Chondrocyte (in vitro differentiated cells): ENCODE measurements around the gene SEMA5A. TPM values are rescaled to one million over a fixed set of nuclear protein-coding genes. Genes with fewer than 3 reads are reported as not detected.

Experiments
- DNase-seq: peaks from one replicate; pipeline ENCODE4 v3.0.0; 2021; ENCODE audit warnings: mixed read lengths, low spot score
- H3K27ac Mint-ChIP-seq: one replicate; pipeline ENCODE4 v1.8.0; 2021; ENCODE audit warnings: mild to moderate bottlenecking, moderate library complexity, mixed read lengths; ENCODE audit not compliant: unreplicated experiment
- H3K27me3 Mint-ChIP-seq: 2 replicates; pipeline ENCODE4 v1.8.0; 2021; ENCODE audit warnings: low read depth, mixed read lengths
- H3K36me3 Mint-ChIP-seq: 2 replicates; pipeline ENCODE4 v1.8.0; 2021; ENCODE audit warnings: low read depth, mixed read lengths
- H3K4me1 Mint-ChIP-seq: 2 replicates; pipeline ENCODE4 v1.8.0; 2021; ENCODE audit warnings: low read depth, mild to moderate bottlenecking, mixed read lengths
- H3K4me3 Mint-ChIP-seq: one replicate; pipeline ENCODE4 v1.8.0; 2021; ENCODE audit warnings: mild to moderate bottlenecking, moderate library complexity, mixed read lengths; ENCODE audit not compliant: unreplicated experiment
- H3K9me3 Mint-ChIP-seq: 2 replicates; pipeline ENCODE4 v1.8.0; 2021; ENCODE audit warnings: low read depth, mixed read lengths
- CTCF ChIP-seq: fragments of 200-600 bp; sonication (generic); IDR thresholded peaks from 2 replicates; pipeline ENCODE4 v1.5.0; 2021; ENCODE audit warnings: antibody characterized with exemption, mild to moderate bottlenecking, moderate library complexity
- long read RNA-seq: library from polyadenylated mRNA; stranded (forward); transcript quantifications from one replicate; pipeline ENCODE4 v2.0.0, GENCODE V29; 2021
- total RNA-seq: library from RNA; stranded (reverse); gene quantifications from 3 replicates; pipeline ENCODE4 v1.2.1, GENCODE V29; 2021

Gene SEMA5A
- total RNA-seq, result 81.2 to 249 TPM (median 239 TPM) in 3 replicates
- long read RNA-seq, full-length matches to known transcripts, result 4 of 49 reads
- long read RNA-seq, partial matches to known transcripts, result 9 of 49 reads
- long read RNA-seq, other reads (novel, unspliced or antisense), result 36 of 49 reads

- H3K9me3 Mint-ChIP-seq, result no peaks in the 10 kb centered on the region
- TF ChIP-seq CTCF, result peak; percentile 35
- H3K36me3 Mint-ChIP-seq, result peaks cover 20% of the 10 kb centered on the region
- peak within 1 kb of the TSS; percentile 99 for H3K4me3 Mint-ChIP-seq
- H3K27ac Mint-ChIP-seq, result peak within 1 kb of the TSS; percentile 99
- H3K4me1 Mint-ChIP-seq, result peaks cover 52% of the 10 kb centered on the region
- DNase-seq, result peak; percentile 96
- no peaks in the 10 kb centered on the region for H3K27me3 Mint-ChIP-seq
These were observed at the start of gene SEMA5A for GRCh38 chr5:9545992-9546851. Gene SEMA5A, minus strand, starts transcription at chr5:9546075. Its CDS starts 166,129 bp downstream, at chr5:9379946.

GRCh38 chr5:9594913-9595312, 49.0 kb upstream of the SEMA5A start:
- Mint-ChIP-seq H3K27me3 (no peaks in the 10 kb centered on the region), H3K4me3 (no peak overlapping the region), H3K36me3 (no peaks in the 10 kb centered on the region), H3K4me1 (peaks cover 13% of the 10 kb centered on the region), H3K9me3 (no peaks in the 10 kb centered on the region), H3K27ac (no peak overlapping the region)
- no peak for TF ChIP-seq CTCF
- no peak for DNase-seq

- Mint-ChIP-seq H3K27ac (no peak overlapping the region), H3K36me3 (no peaks in the 10 kb centered on the region), H3K9me3 (no peaks in the 10 kb centered on the region), H3K4me3 (no peak overlapping the region), H3K4me1 (peaks cover 16% of the 10 kb centered on the region), H3K27me3 (no peaks in the 10 kb centered on the region)
- no peak for TF ChIP-seq CTCF
- no peak for DNase-seq
These were observed 43.4 kb upstream of the SEMA5A start for GRCh38 chr5:9589049-9589835.

- no peak for TF ChIP-seq CTCF
- no peak for DNase-seq
- Mint-ChIP-seq H3K4me3 (no peak overlapping the region), H3K36me3 (no peaks in the 10 kb centered on the region), H3K27me3 (no peaks in the 10 kb centered on the region), H3K9me3 (no peaks in the 10 kb centered on the region), H3K4me1 (peaks cover 16% of the 10 kb centered on the region), H3K27ac (no peak overlapping the region)
These were observed 42.4 kb upstream of the SEMA5A start for GRCh38 chr5:9588254-9588653.

GRCh38 chr5:9587135-9587534, 41.3 kb upstream of the SEMA5A start:
- no peaks in the 10 kb centered on the region for H3K9me3 Mint-ChIP-seq
- H3K27me3 Mint-ChIP-seq, result no peaks in the 10 kb centered on the region
- no peak for TF ChIP-seq CTCF
- H3K4me1 Mint-ChIP-seq, result peaks cover 16% of the 10 kb centered on the region
- no peak overlapping the region for H3K27ac Mint-ChIP-seq
- no peak overlapping the region for H3K4me3 Mint-ChIP-seq
- DNase-seq, result no peak
- no peaks in the 10 kb centered on the region for H3K36me3 Mint-ChIP-seq
